Peyer's patch (tissue), 4 donors: ENCODE measurements around the gene FEV.

ENCODE experiments used
- POLR2A ChIP-seq, 2 donors: fragments of 450-650 bp; IDR thresholded peaks; one replicate each; pipeline ENCODE4 v1.5.1; 2017; ENCODE audit warnings: antibody characterized with exemption in 2 of 2, mild to moderate bottlenecking in 2 of 2, moderate library complexity in 2 of 2
- TF ChIP-seq, protein P1 (sequence below), 6 experiments: fragments of 450-650 bp in 4 of 6; fragments of 200-600 bp in 2 of 6; sonication (generic) in 1 of 6; IDR thresholded peaks; one replicate each; pipeline ENCODE4 v1.5.1; 2017 to 2019; ENCODE audit warnings: antibody characterized with exemption in 6 of 6, mild to moderate bottlenecking in 3 of 6, moderate library complexity in 1 of 6

DNA sequence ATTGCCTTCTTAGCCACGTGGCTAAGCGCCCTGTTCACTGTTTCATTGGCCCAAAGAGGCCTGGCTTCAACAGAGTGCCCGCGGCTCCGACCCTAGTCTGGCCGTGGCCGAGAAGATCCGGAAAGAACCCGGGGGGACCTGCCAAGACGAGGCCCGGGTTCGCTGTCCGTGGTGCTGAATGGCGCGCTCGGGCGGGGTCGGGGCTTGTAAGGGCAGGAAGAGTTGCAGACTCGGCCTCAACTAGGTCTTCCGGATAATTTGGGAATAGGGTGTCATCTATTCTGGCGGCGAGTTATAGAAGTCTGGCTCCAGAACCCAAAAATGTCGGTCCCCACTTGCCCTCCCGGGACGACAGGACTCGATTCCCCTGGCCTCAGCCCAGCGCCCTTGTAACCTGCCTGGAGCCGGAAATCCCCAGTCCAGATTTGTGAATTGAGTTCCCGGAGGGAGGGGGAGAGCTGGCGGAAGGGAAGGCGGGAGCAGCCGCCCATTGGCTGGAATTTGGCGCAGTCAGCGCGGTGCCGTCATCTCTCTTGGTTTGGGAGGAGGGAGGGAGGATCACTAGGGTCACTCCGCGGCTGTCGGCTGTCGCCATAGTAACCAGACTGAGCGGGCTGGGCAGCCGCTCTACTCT, 22.0 kb downstream of the FEV start:
- TF ChIP-seq, protein P1, sequence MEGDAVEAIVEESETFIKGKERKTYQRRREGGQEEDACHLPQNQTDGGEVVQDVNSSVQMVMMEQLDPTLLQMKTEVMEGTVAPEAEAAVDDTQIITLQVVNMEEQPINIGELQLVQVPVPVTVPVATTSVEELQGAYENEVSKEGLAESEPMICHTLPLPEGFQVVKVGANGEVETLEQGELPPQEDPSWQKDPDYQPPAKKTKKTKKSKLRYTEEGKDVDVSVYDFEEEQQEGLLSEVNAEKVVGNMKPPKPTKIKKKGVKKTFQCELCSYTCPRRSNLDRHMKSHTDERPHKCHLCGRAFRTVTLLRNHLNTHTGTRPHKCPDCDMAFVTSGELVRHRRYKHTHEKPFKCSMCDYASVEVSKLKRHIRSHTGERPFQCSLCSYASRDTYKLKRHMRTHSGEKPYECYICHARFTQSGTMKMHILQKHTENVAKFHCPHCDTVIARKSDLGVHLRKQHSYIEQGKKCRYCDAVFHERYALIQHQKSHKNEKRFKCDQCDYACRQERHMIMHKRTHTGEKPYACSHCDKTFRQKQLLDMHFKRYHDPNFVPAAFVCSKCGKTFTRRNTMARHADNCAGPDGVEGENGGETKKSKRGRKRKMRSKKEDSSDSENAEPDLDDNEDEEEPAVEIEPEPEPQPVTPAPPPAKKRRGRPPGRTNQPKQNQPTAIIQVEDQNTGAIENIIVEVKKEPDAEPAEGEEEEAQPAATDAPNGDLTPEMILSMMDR (IDR thresholded peaks at IDR 0.05), result no peak
- no peak for TF ChIP-seq POLR2A (IDR thresholded peaks at IDR 0.05)
